ENCODE data around the gene SNRPA1.
A peak's percentile ranks its signal among the peaks of the same experiment; 100 is the strongest.

The SNRPA1 gene

GRCh38 chr15:101254157-101255050 is 40.6 kb downstream of the SNRPA1 start:
- TF ChIP-seq CREB1 (IDR thresholded peaks at IDR 0.05; ENCODE audit: low read depth) (no peak), EP300 (IDR thresholded peaks at IDR 0.05; ENCODE audit: borderline replicate concordance) (no peak), TCF12 (IDR thresholded peaks at IDR 0.05; ENCODE audit: low read depth) (no peak), ZBTB7A (IDR thresholded peaks at IDR 0.05; ENCODE audit: low read depth) (no peak), USF1 (IDR thresholded peaks at IDR 0.05) (no peak), YY1 (IDR thresholded peaks at IDR 0.05; ENCODE audit: low read depth) (no peak)
- TF ChIP-seq, protein P1, sequence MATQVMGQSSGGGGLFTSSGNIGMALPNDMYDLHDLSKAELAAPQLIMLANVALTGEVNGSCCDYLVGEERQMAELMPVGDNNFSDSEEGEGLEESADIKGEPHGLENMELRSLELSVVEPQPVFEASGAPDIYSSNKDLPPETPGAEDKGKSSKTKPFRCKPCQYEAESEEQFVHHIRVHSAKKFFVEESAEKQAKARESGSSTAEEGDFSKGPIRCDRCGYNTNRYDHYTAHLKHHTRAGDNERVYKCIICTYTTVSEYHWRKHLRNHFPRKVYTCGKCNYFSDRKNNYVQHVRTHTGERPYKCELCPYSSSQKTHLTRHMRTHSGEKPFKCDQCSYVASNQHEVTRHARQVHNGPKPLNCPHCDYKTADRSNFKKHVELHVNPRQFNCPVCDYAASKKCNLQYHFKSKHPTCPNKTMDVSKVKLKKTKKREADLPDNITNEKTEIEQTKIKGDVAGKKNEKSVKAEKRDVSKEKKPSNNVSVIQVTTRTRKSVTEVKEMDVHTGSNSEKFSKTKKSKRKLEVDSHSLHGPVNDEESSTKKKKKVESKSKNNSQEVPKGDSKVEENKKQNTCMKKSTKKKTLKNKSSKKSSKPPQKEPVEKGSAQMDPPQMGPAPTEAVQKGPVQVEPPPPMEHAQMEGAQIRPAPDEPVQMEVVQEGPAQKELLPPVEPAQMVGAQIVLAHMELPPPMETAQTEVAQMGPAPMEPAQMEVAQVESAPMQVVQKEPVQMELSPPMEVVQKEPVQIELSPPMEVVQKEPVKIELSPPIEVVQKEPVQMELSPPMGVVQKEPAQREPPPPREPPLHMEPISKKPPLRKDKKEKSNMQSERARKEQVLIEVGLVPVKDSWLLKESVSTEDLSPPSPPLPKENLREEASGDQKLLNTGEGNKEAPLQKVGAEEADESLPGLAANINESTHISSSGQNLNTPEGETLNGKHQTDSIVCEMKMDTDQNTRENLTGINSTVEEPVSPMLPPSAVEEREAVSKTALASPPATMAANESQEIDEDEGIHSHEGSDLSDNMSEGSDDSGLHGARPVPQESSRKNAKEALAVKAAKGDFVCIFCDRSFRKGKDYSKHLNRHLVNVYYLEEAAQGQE (IDR thresholded peaks at IDR 0.05; ENCODE audit: low read depth) = no peak

GRCh38 chr15:101252836-101253235 is 42.2 kb downstream of the SNRPA1 start:
- TF ChIP-seq ZBTB7A (IDR thresholded peaks at IDR 0.05; ENCODE audit: low read depth) (no peak), USF1 (IDR thresholded peaks at IDR 0.05) (no peak), YY1 (IDR thresholded peaks at IDR 0.05; ENCODE audit: low read depth) (no peak), CREB1 (IDR thresholded peaks at IDR 0.05; ENCODE audit: low read depth) (no peak), TCF12 (IDR thresholded peaks at IDR 0.05; ENCODE audit: low read depth) (no peak), RAD21 (IDR thresholded peaks at IDR 0.05; ENCODE audit: low read depth) (no peak), NFIC (IDR thresholded peaks at IDR 0.05) (no peak), CEBPB (IDR thresholded peaks at IDR 0.05) (no peak), TEAD4 (IDR thresholded peaks at IDR 0.05) (no peak)

- TF ChIP-seq TEAD4 (IDR thresholded peaks at IDR 0.05) (no peak), YY1 (IDR thresholded peaks at IDR 0.05; ENCODE audit: low read depth) (peak; percentile 86), FOXM1 (IDR thresholded peaks at IDR 0.05; ENCODE audit: borderline replicate concordance, low read depth) (no peak), EP300 (IDR thresholded peaks at IDR 0.05; ENCODE audit: borderline replicate concordance) (no peak; the same call in 1 of the 2 replicates), NFIC (IDR thresholded peaks at IDR 0.05) (no peak), USF1 (IDR thresholded peaks at IDR 0.05) (peak; percentile 89), CREB1 (IDR thresholded peaks at IDR 0.05; ENCODE audit: low read depth) (0 out of 2 replicates have a peak, but pooled peaks have one; percentile 32), CEBPB (IDR thresholded peaks at IDR 0.05) (0 out of 2 replicates have a peak, but pooled peaks have one; percentile 43), TAF1 (IDR thresholded peaks at IDR 0.05; ENCODE audit: low read depth) (peak; percentile 78), EGR1 (IDR thresholded peaks at IDR 0.05) (no peak), ZBTB7A (IDR thresholded peaks at IDR 0.05; ENCODE audit: low read depth) (no peak), RAD21 (IDR thresholded peaks at IDR 0.05; ENCODE audit: low read depth) (no peak), TCF12 (IDR thresholded peaks at IDR 0.05; ENCODE audit: low read depth) (no peak)
- TF ChIP-seq, protein P2, sequence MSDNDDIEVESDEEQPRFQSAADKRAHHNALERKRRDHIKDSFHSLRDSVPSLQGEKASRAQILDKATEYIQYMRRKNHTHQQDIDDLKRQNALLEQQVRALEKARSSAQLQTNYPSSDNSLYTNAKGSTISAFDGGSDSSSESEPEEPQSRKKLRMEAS (IDR thresholded peaks at IDR 0.05) = peak; percentile 46
- TF ChIP-seq, protein P1 (IDR thresholded peaks at IDR 0.05; ENCODE audit: low read depth) = no peak
Observed at GRCh38 chr15:101251830-101252820, 42.9 kb downstream of the SNRPA1 start, which contains the start of gene CHSY1. CHSY1 (minus strand) TSS chr15:101252048; CDS start chr15:101251456, 592 bp downstream.

DNA sequence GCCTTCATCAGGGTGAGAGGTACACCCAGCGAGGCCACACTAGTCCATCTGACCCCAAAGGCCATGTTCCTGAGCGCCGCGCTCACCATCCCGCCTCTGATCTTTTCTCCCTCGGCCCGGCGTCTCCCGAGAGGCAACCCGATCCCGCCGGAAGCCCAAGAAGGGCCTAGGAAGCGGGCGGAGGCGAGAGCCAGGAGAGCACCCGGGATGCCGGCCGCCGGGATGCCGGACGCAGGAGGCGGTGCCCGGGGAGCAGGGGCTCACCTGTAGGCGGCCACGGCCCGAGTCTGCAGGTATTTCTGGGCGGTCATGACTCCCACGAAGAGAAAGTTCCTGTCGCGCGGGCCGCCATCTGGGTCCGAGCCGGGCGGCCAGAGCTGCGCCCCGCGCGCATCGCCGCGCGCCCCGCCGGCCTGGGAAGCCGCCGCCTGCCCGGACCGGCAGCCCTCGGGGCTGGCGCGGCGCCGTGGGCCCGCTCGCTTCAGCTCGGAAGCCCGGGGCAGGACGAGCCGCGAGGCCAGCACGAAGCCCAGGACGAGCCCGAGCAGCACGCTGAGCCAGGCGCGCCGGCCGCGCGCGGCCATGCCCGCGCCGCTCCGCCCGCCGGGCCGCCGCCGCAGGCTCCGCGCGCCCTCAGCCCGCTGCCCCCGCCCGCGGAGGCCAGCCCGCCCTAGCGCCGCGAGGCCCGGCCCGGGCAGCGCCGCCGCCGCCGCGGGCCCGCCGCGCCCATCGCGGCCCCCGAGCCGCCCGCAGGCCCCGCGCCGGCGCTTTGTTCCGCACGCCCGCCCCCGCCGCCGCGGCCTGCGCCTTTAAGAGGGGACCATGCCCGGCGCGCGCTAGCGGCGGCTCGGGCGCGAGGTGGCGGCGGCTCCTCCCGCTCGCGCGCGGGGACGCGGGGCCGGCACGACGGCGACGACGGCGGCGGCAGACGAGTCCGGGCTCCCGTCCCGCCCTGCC is 43.9 kb downstream of the SNRPA1 start:
- TF ChIP-seq ZBTB7A (IDR thresholded peaks at IDR 0.05; ENCODE audit: low read depth) (no peak), YY1 (IDR thresholded peaks at IDR 0.05; ENCODE audit: low read depth) (no peak), USF1 (IDR thresholded peaks at IDR 0.05) (no peak), EGR1 (IDR thresholded peaks at IDR 0.05) (peak; percentile 18; the same call in 1 of the 2 replicates)
- TF ChIP-seq, protein P2 (IDR thresholded peaks at IDR 0.05) = no peak
- TF ChIP-seq, protein P1 (IDR thresholded peaks at IDR 0.05; ENCODE audit: low read depth) = no peak

Measured in Ishikawa (cell line).